NCI-H2029 treated with DMSO at 0.1 percent for 48 hours (cell line): ENCODE data around the gene SEPTIN8.

Experiments used
- DNase-seq: peaks from one replicate; lab custom pipeline; 2025; lab: John Stamatoyannopoulos, UW

SEPTIN8 gene

GRCh38 chr5:132747616-132748440, 29.2 kb downstream of the SEPTIN8 start:
- no peak for DNase-seq

- no peak for DNase-seq
Observed at GRCh38 chr5:132746954-132747615, 30.0 kb downstream of the SEPTIN8 start, which contains the start of gene CCNI2. Gene CCNI2, plus strand, starts transcription at chr5:132747426. Its CDS starts 70 bp downstream, at chr5:132747496.

- no peak for DNase-seq
Observed at GRCh38 chr5:132746592-132746953, 30.5 kb downstream of the SEPTIN8 start.

GRCh38 chr5:132744659-132745058, 32.4 kb downstream of the SEPTIN8 start:
- no peak for DNase-seq

- no peak for DNase-seq
Observed at GRCh38 chr5:132742626-132743025, 34.4 kb downstream of the SEPTIN8 start.

GRCh38 chr5:132742158-132742557, 34.9 kb downstream of the SEPTIN8 start:
- no peak for DNase-seq

GRCh38 chr5:132739232-132739631, 37.8 kb downstream of the SEPTIN8 start:
- no peak for DNase-seq

GRCh38 chr5:132737982-132738681, 38.9 kb downstream of the SEPTIN8 start:
- DNase-seq = no peak

GRCh38 chr5:132736853-132737833, 39.9 kb downstream of the SEPTIN8 start, which contains the start of gene KIF3A:
Gene KIF3A, minus strand, starts transcription at chr5:132737546. Its CDS starts 127 bp downstream, at chr5:132737419.
- peak; percentile 91 for DNase-seq

GRCh38 chr5:132734687-132735086, 42.4 kb downstream of the SEPTIN8 start:
- no peak for DNase-seq

- DNase-seq = no peak
Observed at GRCh38 chr5:132733499-132734148, 43.4 kb downstream of the SEPTIN8 start.

GRCh38 chr5:132729896-132730295, 47.1 kb downstream of the SEPTIN8 start:
- no peak for DNase-seq

- DNase-seq = no peak
Observed at GRCh38 chr5:132725745-132726144, 51.3 kb downstream of the SEPTIN8 start.

- DNase-seq = no peak
Observed at GRCh38 chr5:132718544-132719312, 58.3 kb downstream of the SEPTIN8 start.

GRCh38 chr5:132714456-132715307, 62.4 kb downstream of the SEPTIN8 start:
- DNase-seq = no peak

- no peak for DNase-seq
Observed at GRCh38 chr5:132708645-132709044, 68.4 kb downstream of the SEPTIN8 start.

GRCh38 chr5:132704875-132705274, 72.2 kb downstream of the SEPTIN8 start:
- no peak for DNase-seq
